Upper lobe of left lung (tissue), 6 donors: Measurements from ENCODE around the gene DDR2. TPM values are rescaled to one million over a fixed set of nuclear protein-coding genes. Genes with fewer than 3 reads are reported as not detected.

Source experiments
- ATAC-seq, 2 donors: fragments of 200-7000 bp; cut with Tn5 transposase; one replicate each; pipeline ENCODE4 v1.9.1; 2022; ENCODE audit warnings: mild to moderate bottlenecking in 2 of 2, moderate library complexity in 2 of 2; ENCODE audit not compliant: low FRiP score in 2 of 2
- DNase-seq, 2 donors: peaks; one replicate each; pipeline ENCODE4 v3.0.0-alpha.2; 2019 to 2020
- H3K27ac ChIP-seq, 4 donors: fragments of 200-600 bp; sonication (generic); one replicate each; pipeline ENCODE4 v1.5.1; 2016 to 2019
- H3K27me3 ChIP-seq, 4 donors: fragments of 200-600 bp; sonication (generic); one replicate each; pipeline ENCODE4 v1.5.1; 2017 to 2019
- H3K36me3 ChIP-seq, 4 donors: fragments of 200-600 bp; sonication (generic); one replicate each; pipeline ENCODE4 v1.5.1; 2016 to 2019
- H3K4me1 ChIP-seq, 4 donors: fragments of 200-600 bp; sonication (generic); one replicate each; pipeline ENCODE4 v1.5.1; 2018 to 2019
- H3K4me3 ChIP-seq, 4 donors: fragments of 200-600 bp; sonication (generic); one replicate each; pipeline ENCODE4 v1.5.1; 2017 to 2019; ENCODE audit warnings: mild to moderate bottlenecking in 2 of 4, moderate library complexity in 1 of 4
- H3K9me3 ChIP-seq, 4 donors: fragments of 200-600 bp; sonication (generic); one replicate each; pipeline ENCODE4 v1.5.1; 2018 to 2019
- EP300 ChIP-seq, 4 donors: sonication (generic); formaldehyde crosslinking; IDR thresholded peaks; one replicate each; pipeline ENCODE4 v1.5.1; 2017; ENCODE audit warnings: antibody characterized with exemption in 4 of 4, control low read depth in 2 of 4
- POLR2A ChIP-seq, 4 donors: fragments of 450-650 bp; IDR thresholded peaks; one replicate each; pipeline ENCODE4 v1.5.1; 2016 to 2017; ENCODE audit warnings: antibody characterized with exemption in 4 of 4, mild to moderate bottlenecking in 2 of 4
- POLR2AphosphoS5 ChIP-seq, 2 donors: sonication (generic); formaldehyde crosslinking; IDR thresholded peaks; one replicate each; pipeline ENCODE4 v1.5.1; 2017; ENCODE audit warnings: antibody characterized with exemption in 2 of 2
- WGBS, 2 donors: methylation state at CpG; one replicate each; pipeline ENCODE4 v1.1.5; 2017 to 2018; 5-methylcytosine and 5-hydroxymethylcytosine counted together
- total RNA-seq, 6 donors: library from RNA; depleted of rRNA in 4 of 6; stranded (reverse); fragments of >200 nt in 4 of 6; gene quantifications; one replicate each; pipeline versions ENCODE4 v1.1.0 to v1.2.1, GENCODE V29; 2016 to 2021
- TF ChIP-seq, protein P1 (sequence below), 6 experiments: fragments of 450-650 bp in 4 of 6; fragments of 200-600 bp in 2 of 6; sonication (generic) in 2 of 6; IDR thresholded peaks; one replicate each; pipeline ENCODE4 v1.5.1; 2016 to 2019; ENCODE audit warnings: antibody characterized with exemption in 6 of 6
- donor health status: DM: no; HTN: no; CAD: no; lungs with moderate emphysema.
- donor health status: DM: no; HTN: yes; CAD: no; lungs with severe emphysema.

The DDR2 gene
- total RNA-seq, 6 donors from 2014 or later, result 10.5 to 53.3 (median 23.0) TPM

DNA sequence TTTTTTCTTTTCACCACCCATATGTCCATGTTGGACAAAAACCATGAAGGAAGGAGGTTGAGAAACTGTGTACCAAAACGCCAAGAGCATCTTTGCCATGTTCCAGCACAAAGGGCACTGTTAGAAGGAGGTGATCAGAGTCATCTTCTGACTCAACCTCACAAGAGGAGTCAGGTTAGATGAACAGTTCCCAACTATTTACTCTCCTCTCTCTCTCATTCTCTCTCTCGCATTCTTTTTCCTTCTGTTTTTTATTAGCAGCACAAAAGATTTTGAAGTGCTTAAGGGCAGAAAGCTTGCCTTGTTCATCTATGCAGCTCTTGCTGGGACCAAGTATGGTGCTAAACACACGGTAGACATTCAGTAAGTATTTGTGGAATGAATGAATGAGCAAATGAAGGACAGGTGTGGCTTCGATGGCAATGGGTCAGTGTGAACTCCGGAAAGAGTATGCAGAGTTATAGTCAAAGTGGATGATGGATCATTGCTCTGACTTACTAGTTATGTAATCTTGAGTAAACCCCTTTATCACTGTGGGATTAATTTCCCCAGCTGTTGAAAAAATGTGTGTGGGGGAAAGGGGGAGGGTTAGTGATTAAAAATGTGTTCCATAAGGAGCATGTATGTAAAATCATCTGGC, 33.9 kb downstream of the DDR2 start:
- H3K9me3 ChIP-seq, result no peaks in the 10 kb centered on the region
- H3K4me1 ChIP-seq, result peaks cover 0 to 8% (median 3%) of the 10 kb centered on the region in 4 donors
- TF ChIP-seq POLR2AphosphoS5 (IDR thresholded peaks at IDR 0.05) (no peak), EP300 (IDR thresholded peaks at IDR 0.05) (no peak), POLR2A (IDR thresholded peaks at IDR 0.05) (no peak)
- TF ChIP-seq, protein P1, sequence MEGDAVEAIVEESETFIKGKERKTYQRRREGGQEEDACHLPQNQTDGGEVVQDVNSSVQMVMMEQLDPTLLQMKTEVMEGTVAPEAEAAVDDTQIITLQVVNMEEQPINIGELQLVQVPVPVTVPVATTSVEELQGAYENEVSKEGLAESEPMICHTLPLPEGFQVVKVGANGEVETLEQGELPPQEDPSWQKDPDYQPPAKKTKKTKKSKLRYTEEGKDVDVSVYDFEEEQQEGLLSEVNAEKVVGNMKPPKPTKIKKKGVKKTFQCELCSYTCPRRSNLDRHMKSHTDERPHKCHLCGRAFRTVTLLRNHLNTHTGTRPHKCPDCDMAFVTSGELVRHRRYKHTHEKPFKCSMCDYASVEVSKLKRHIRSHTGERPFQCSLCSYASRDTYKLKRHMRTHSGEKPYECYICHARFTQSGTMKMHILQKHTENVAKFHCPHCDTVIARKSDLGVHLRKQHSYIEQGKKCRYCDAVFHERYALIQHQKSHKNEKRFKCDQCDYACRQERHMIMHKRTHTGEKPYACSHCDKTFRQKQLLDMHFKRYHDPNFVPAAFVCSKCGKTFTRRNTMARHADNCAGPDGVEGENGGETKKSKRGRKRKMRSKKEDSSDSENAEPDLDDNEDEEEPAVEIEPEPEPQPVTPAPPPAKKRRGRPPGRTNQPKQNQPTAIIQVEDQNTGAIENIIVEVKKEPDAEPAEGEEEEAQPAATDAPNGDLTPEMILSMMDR (IDR thresholded peaks at IDR 0.05), result no peak
- no peak overlapping the region for H3K27ac ChIP-seq
- no peaks in the 10 kb centered on the region for H3K36me3 ChIP-seq
- DNase-seq (no peak), ATAC-seq (no peak)
- WGBS, 2 donors, result 71 to 78% methylated on average over 5 of the region's 5 CpGs
- no peak overlapping the region for H3K4me3 ChIP-seq
- H3K27me3 ChIP-seq, result no peaks in the 10 kb centered on the region

DNA sequence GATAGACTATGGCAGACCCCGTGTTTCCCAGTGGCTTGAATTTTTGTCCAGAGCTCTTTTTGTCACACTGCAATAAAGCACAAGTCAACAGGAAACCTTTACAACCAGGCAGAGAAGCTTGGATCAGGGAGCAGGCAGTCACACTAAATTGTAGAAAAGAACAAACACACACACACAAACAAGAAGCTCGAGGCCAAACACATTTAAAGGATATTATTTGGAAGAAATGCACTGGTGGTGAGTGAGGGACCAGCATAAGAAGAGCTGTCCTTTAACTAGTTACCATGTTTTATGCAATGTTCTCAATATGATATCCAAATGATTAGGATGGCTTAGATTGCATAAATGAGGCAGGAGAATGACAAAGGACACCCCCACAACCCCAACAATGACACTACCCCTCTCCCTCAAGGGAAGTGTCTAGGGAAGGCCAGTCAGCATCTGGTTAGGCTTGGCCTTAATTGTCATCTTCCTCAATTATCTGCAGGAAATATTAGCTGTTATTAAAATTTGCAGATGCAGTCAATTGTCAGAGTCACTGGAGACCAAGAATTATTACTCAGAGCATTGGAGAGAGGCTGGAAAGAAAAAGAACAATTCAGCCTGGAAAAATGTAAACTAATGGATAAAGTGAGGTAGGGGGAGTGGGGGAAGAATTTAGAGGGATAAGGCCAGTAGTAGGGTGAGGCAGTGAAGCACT, 35.3 kb downstream of the DDR2 start:
- H3K9me3 ChIP-seq, result no peaks in the 10 kb centered on the region
- DNase-seq (no peak), ATAC-seq (no peak)
- peaks cover 0 to 8% (median 3%) of the 10 kb centered on the region in 4 donors for H3K4me1 ChIP-seq
- 47 to 72% methylated on average over 2 of the region's 2 CpGs for WGBS, 2 donors
- H3K36me3 ChIP-seq, result no peaks in the 10 kb centered on the region
- H3K27me3 ChIP-seq, result no peaks in the 10 kb centered on the region
- H3K4me3 ChIP-seq, result no peak overlapping the region
- no peak overlapping the region for H3K27ac ChIP-seq
- TF ChIP-seq EP300 (IDR thresholded peaks at IDR 0.05) (no peak), POLR2AphosphoS5 (IDR thresholded peaks at IDR 0.05) (no peak), POLR2A (IDR thresholded peaks at IDR 0.05) (no peak)
- TF ChIP-seq, protein P1 (IDR thresholded peaks at IDR 0.05), result no peak

DNA sequence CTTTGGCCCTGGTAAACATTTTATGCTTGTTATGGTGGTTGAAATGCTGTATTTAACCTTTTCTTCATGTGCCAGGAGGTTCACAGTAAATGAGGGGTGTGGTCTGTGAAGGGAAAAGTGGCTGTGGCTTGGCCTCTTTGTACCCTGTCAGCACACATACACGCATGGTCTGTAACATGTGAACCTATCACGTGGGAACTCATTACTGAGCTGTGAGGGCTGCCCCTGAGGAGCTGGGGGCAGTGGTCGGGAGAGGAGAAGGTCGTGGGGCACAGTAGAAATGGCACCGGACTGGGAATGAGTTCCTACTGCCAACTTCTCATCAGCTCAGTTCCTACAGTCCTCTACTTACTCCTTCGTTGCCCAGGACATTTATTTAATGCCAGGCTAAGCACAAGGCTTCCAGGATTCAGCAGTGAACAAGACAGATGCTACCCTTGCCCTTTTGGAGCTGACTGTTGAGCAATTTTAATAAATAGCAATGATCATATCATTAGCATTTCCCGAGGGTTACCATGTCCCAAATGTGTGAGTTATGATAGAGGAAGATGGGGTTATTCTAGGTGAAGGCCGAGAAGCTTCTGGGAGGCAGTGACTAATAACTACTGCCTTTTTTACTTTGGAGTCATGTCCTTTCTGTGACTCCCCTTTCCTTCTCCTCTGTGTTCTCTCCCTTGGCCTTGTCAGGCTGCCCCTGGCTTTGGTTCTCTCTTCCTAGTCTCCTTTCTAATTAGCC, 38.8 kb downstream of the DDR2 start:
- ATAC-seq (peak; percentile 55 to 82), DNase-seq (no peak)

DNA sequence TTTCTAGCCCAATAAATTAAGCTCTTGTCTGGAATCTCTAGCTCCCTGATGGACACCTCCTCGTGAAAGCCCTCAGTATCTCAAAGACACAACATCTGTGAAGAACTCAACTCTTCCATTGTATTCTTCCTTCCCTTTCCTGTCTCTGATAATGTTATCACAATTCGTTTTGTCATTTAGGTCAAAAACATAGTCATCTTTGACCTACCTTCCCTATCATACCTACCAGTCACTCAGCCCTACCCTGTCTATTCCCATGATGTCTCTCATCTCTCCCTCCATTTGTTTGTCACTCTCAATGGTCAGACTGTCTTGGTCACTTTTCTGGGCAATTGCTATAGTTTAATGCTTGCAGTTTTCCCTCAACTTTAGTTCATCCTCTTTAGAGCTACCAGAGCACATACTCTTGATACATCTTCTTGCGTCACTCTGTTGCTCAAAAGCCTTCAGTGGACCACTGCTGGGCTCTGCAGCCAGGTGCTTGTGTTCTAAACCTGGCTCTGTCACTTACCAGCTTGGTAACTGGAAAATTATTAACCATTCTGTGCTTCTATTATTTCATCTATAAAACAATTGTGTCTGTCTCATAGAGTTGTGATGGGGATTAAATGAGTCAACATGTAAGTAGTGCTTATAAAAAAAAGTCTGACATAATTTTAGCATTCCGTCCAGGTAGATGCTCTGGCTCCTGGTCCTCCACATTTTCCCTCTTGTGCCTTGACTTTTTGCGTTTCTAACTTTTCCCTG, 39.6 kb downstream of the DDR2 start:
- 61 to 69% methylated on average over 5 of the region's 5 CpGs for WGBS, 2 donors
- Histone ChIP-seq H3K36me3 (no peaks in the 10 kb centered on the region), H3K27ac (no peak overlapping the region), H3K4me1 (no peaks in the 10 kb centered on the region), H3K27me3 (no peaks in the 10 kb centered on the region), H3K9me3 (no peaks in the 10 kb centered on the region), H3K4me3 (no peak overlapping the region)
- TF ChIP-seq EP300 (IDR thresholded peaks at IDR 0.05), result no peak
- TF ChIP-seq, protein P1 (IDR thresholded peaks at IDR 0.05), result no peak
- TF ChIP-seq POLR2A (IDR thresholded peaks at IDR 0.05), result no peak
- no peak for TF ChIP-seq POLR2AphosphoS5 (IDR thresholded peaks at IDR 0.05)
- DNase-seq (no peak), ATAC-seq (no peak)

More for the DNA sequence above, 38.8 kb downstream of the DDR2 start:
- peak overlapping the region in 1 of 4 donors; percentile 41 for H3K27ac ChIP-seq
- TF ChIP-seq, protein P1 (IDR thresholded peaks at IDR 0.05), result no peak
- TF ChIP-seq EP300 (IDR thresholded peaks at IDR 0.05), result no peak
- TF ChIP-seq POLR2A (IDR thresholded peaks at IDR 0.05), result no peak
- TF ChIP-seq POLR2AphosphoS5 (IDR thresholded peaks at IDR 0.05), result no peak
- WGBS, 2 donors, result 80 to 81% methylated on average over 8 of the region's 8 CpGs
- no peaks in the 10 kb centered on the region for H3K27me3 ChIP-seq
- H3K9me3 ChIP-seq, result no peaks in the 10 kb centered on the region
- no peaks in the 10 kb centered on the region for H3K4me1 ChIP-seq
- H3K36me3 ChIP-seq, result no peaks in the 10 kb centered on the region
- no peak overlapping the region for H3K4me3 ChIP-seq
